BE2C (cell line): Measurements from ENCODE around the gene TLN1.

Experiments
- DNase-seq: peaks from one replicate; pipeline ENCODE4 v3.0.0-alpha.2; 2020
- H3K27me3 ChIP-seq: fragments of 250-450 bp; sonication (Bioruptor Pico); 2 replicates; pipeline ENCODE4 v1.5.1; 2020; ENCODE audit warnings: mild to moderate bottlenecking
- H3K36me3 ChIP-seq: fragments of 250-450 bp; sonication (Bioruptor Pico); 2 replicates; pipeline ENCODE4 v1.5.1; 2020; ENCODE audit warnings: mild to moderate bottlenecking
- H3K4me1 ChIP-seq: fragments of 250-450 bp; sonication (Bioruptor Pico); 2 replicates; pipeline ENCODE4 v1.5.1; 2020
- H3K4me3 ChIP-seq: 2 replicates; pipeline ENCODE4 v1.5.1; 2011; ENCODE audit warnings: low read depth, low read length
- H3K9me3 ChIP-seq: fragments of 250-450 bp; sonication (Bioruptor Pico); 2 replicates; pipeline ENCODE4 v1.5.1; 2020
- CTCF ChIP-seq: IDR thresholded peaks from 2 replicates; pipeline ENCODE4 v1.5.1; 2012; ENCODE audit warnings: mild to moderate bottlenecking, low read depth, low read length

TLN1 gene

GRCh38 chr9:35673132-35674024 lies 58.6 kb downstream of the TLN1 start, which contains the start of gene CA9:
CA9 (plus strand) TSS chr9:35673928; CDS start chr9:35673960, 32 bp downstream.
- Histone ChIP-seq H3K4me1 (no peaks in the 10 kb centered on the region), H3K9me3 (no peaks in the 10 kb centered on the region), H3K27me3 (no peaks in the 10 kb centered on the region), H3K36me3 (no peaks in the 10 kb centered on the region), H3K4me3 (no peak within 1 kb of the TSS)
- no peak for DNase-seq
- TF ChIP-seq CTCF, result no peak

- H3K4me1 ChIP-seq, result no peaks in the 10 kb centered on the region
- DNase-seq, result no peak
- no peaks in the 10 kb centered on the region for H3K27me3 ChIP-seq
- TF ChIP-seq CTCF, result no peak
- no peaks in the 10 kb centered on the region for H3K36me3 ChIP-seq
- H3K9me3 ChIP-seq, result no peaks in the 10 kb centered on the region
- no peak overlapping the region for H3K4me3 ChIP-seq
These were observed 62.5 kb downstream of the TLN1 start for GRCh38 chr9:35669331-35670145.

GRCh38 chr9:35667939-35668338 lies 64.1 kb downstream of the TLN1 start:
- TF ChIP-seq CTCF, result no peak
- no peak overlapping the region for H3K4me3 ChIP-seq
- H3K4me1 ChIP-seq, result no peaks in the 10 kb centered on the region
- H3K36me3 ChIP-seq, result no peaks in the 10 kb centered on the region
- no peaks in the 10 kb centered on the region for H3K9me3 ChIP-seq
- no peaks in the 10 kb centered on the region for H3K27me3 ChIP-seq
- DNase-seq, result no peak

- no peaks in the 10 kb centered on the region for H3K27me3 ChIP-seq
- DNase-seq, result no peak
These were observed 65.4 kb downstream of the TLN1 start for GRCh38 chr9:35666549-35666948.

GRCh38 chr9:35666045-35666444 lies 66.0 kb downstream of the TLN1 start:
- TF ChIP-seq CTCF, result no peak
- Histone ChIP-seq H3K4me3 (no peak overlapping the region), H3K9me3 (no peaks in the 10 kb centered on the region), H3K36me3 (no peaks in the 10 kb centered on the region; the same call in none of the 2 replicates), H3K27me3 (no peaks in the 10 kb centered on the region), H3K4me1 (no peaks in the 10 kb centered on the region)
- no peak for DNase-seq

More at GRCh38 chr9:35666549-35666948, 65.4 kb downstream of the TLN1 start:
- H3K36me3 ChIP-seq, result no peaks in the 10 kb centered on the region; the same call in 1 of the 2 replicates
- H3K4me1 ChIP-seq, result no peaks in the 10 kb centered on the region
- no peak overlapping the region for H3K4me3 ChIP-seq
- TF ChIP-seq CTCF, result no peak
- H3K9me3 ChIP-seq, result no peaks in the 10 kb centered on the region
